GM12878 (cell line): ENCODE data around the gene TAF3. TPM values are rescaled to one million over a fixed set of nuclear protein-coding genes. Genes with fewer than 3 reads are reported as not detected.

Experiments
- ATAC-seq: fragments of 200-7000 bp; cut with Tn5 transposase; 3 replicates; pipeline ENCODE4 v1.9.1; 2020; ENCODE audit warnings: mild to moderate bottlenecking, moderate library complexity
- BruUV-seq: library from RNA; stranded (reverse); fragments of 400-500 nt; replicated peaks from 2 replicates; lab custom pipeline; 2021; lab: Mats Ljungman, UMichigan
- CTCF ChIA-PET: fragments of 300-600 bp; sonication (Branson Sonifier 250); formaldehyde crosslinking; extraction: SDS; loops from one replicate; lab custom pipeline; 2021; ENCODE audit warnings: inconsistent platforms; lab: Yijun Ruan, JAX
- POLR2A ChIA-PET: fragments of 350-600 bp; formaldehyde crosslinking; extraction: SDS; loops from one replicate; lab custom pipeline; 2021; ENCODE audit warnings: inconsistent platforms; lab: Charles Lee
- RAD21 ChIA-PET: fragments of 300-600 bp; sonication (Branson Sonifier 250); formaldehyde crosslinking; loops from one replicate; lab custom pipeline; 2023; ENCODE audit warnings: antibody characterized with exemption; ENCODE audit not compliant: unreplicated experiment; lab: Charles Lee
- SMC1A ChIA-PET: fragments of 300-600 bp; sonication (Branson Sonifier 250); formaldehyde crosslinking; loops from one replicate; lab custom pipeline; 2023; ENCODE audit not compliant: unreplicated experiment, uncharacterized antibody; lab: Charles Lee
- DNase-seq: peaks from one replicate; pipeline ENCODE4 v3.0.0-alpha.2; 2011; ENCODE audit warnings: low read depth, low spot score
- FAIRE-seq: peaks from 3 replicates; lab custom pipeline; 2011; peaks lifted over from hg19 to GRCh38; lab: Jason Lieb, UNC
- H2AFZ ChIP-seq: 2 replicates; pipeline ENCODE4 v1.6.0; 2011; ENCODE audit warnings: low read depth, low read length, control low read depth; ENCODE audit not compliant: control insufficient read depth
- H3K27ac ChIP-seq: 2 replicates; pipeline ENCODE4 v1.5.1; 2011; ENCODE audit warnings: control low read depth; ENCODE audit not compliant: control insufficient read depth, insufficient read depth
- H3K27me3 ChIP-seq, 2 experiments: replicated peaks in 1 of 2; 2 replicates each; pipeline versions ENCODE4 v1.6.0 to v1.6.1; 2011; ENCODE audit warnings: low read length in 1 of 2; ENCODE audit not compliant: control insufficient read depth in 2 of 2, insufficient read depth in 2 of 2
- H3K36me3 ChIP-seq, 2 experiments: 2 replicates each; pipeline ENCODE4 v1.5.1; 2011; ENCODE audit warnings: low read length in 1 of 2; ENCODE audit not compliant: control insufficient read depth in 2 of 2, insufficient read depth in 2 of 2
- H3K4me1 ChIP-seq: 2 replicates; pipeline ENCODE4 v1.6.1; 2011; ENCODE audit warnings: mild to moderate bottlenecking, low read length, moderate library complexity, mixed read lengths; ENCODE audit not compliant: control insufficient read depth, insufficient read depth
- H3K4me2 ChIP-seq: 2 replicates; pipeline ENCODE4 v1.6.0; 2011; ENCODE audit warnings: control low read depth; ENCODE audit not compliant: control insufficient read depth, insufficient read depth
- H3K4me3 ChIP-seq: fragments of 200-600 bp; sonication (generic); 2 replicates; pipeline ENCODE4 v1.5.1; 2016
- H3K79me2 ChIP-seq: 2 replicates; pipeline ENCODE4 v1.6.0; 2011; ENCODE audit warnings: low read length; ENCODE audit not compliant: control insufficient read depth, insufficient read depth
- H3K9ac ChIP-seq: 2 replicates; pipeline ENCODE4 v1.8.0; 2011; ENCODE audit warnings: low read length, control low read depth, mixed read lengths; ENCODE audit not compliant: control insufficient read depth, insufficient read depth
- H3K9me3 ChIP-seq: replicated peaks from 3 replicates; pipeline ENCODE4 v1.5.1; 2011; ENCODE audit warnings: mild to moderate bottlenecking, low read length; ENCODE audit not compliant: control insufficient read depth, insufficient read depth
- H4K20me1 ChIP-seq: 2 replicates; pipeline ENCODE4 v1.6.0; 2011; ENCODE audit not compliant: control insufficient read depth, insufficient read depth
- ASH2L ChIP-seq: fragments of 300-600, 200-600 bp; sonication (generic); IDR thresholded peaks from 2 replicates; pipeline ENCODE4 v1.6.1; 2017; ENCODE audit warnings: low read depth, mild to moderate bottlenecking, borderline replicate concordance
- BACH1 ChIP-seq: fragments of 450-650 bp; IDR thresholded peaks from 2 replicates; pipeline ENCODE4 v1.6.1; 2017; ENCODE audit warnings: mild to moderate bottlenecking, borderline replicate concordance
- CHD2 ChIP-seq: IDR thresholded peaks from 2 replicates; pipeline ENCODE4 v1.6.1; 2011; ENCODE audit warnings: low read depth, low read length, improper control_type of control experiment, borderline replicate concordance
- DPF2 ChIP-seq: fragments of 450-650 bp; IDR thresholded peaks from 2 replicates; pipeline ENCODE4 v1.6.1; 2017; ENCODE audit warnings: mild to moderate bottlenecking
- IRF4 ChIP-seq: IDR thresholded peaks from 2 replicates; pipeline ENCODE4 v1.6.1; 2011; ENCODE audit warnings: low read depth, low read length
- IRF5 ChIP-seq: fragments of 450-650 bp; IDR thresholded peaks from 2 replicates; pipeline ENCODE4 v1.6.1; 2017; ENCODE audit warnings: borderline replicate concordance
- JUND ChIP-seq: IDR thresholded peaks from 2 replicates; pipeline ENCODE4 v1.6.1; 2012; ENCODE audit warnings: low read depth, mild to moderate bottlenecking, low read length, improper control_type of control experiment, moderate library complexity
- MEF2A ChIP-seq: IDR thresholded peaks from 2 replicates; pipeline ENCODE4 v1.6.1; 2011; ENCODE audit warnings: low read depth, mild to moderate bottlenecking, low read length, moderate library complexity; ENCODE audit not compliant: insufficient read depth
- NBN ChIP-seq: fragments of 450-650 bp; IDR thresholded peaks from 2 replicates; pipeline ENCODE4 v1.6.1; 2016
- NFIC ChIP-seq: IDR thresholded peaks from 2 replicates; pipeline ENCODE4 v1.6.1; 2012; ENCODE audit warnings: low read depth, mild to moderate bottlenecking, inconsistent platforms, low read length, moderate library complexity
- NR2C2 ChIP-seq: IDR thresholded peaks from 2 replicates; pipeline ENCODE4 v1.6.1; 2011; ENCODE audit warnings: borderline replicate concordance, low read depth; ENCODE audit not compliant: control insufficient read depth, insufficient read length
- RAD21 ChIP-seq: IDR thresholded peaks from 2 replicates; pipeline ENCODE4 v1.6.1; 2011; ENCODE audit warnings: mild to moderate bottlenecking, low read depth, low read length, moderate library complexity; ENCODE audit not compliant: insufficient read depth
- SMC3 ChIP-seq: IDR thresholded peaks from 2 replicates; pipeline ENCODE4 v1.6.1; 2011; ENCODE audit warnings: low read length, improper control_type of control experiment, borderline replicate concordance
- SP1 ChIP-seq: IDR thresholded peaks from one replicate; pipeline ENCODE4 v1.6.1; 2011; ENCODE audit warnings: low read depth, low read length
- SREBF2 ChIP-seq: IDR thresholded peaks from 2 replicates; pipeline ENCODE4 v1.6.1; 2012; ENCODE audit warnings: mild to moderate bottlenecking, low read length
- STAT1 ChIP-seq: fragments of 450-650 bp; conservative IDR thresholded peaks from 2 replicates; pipeline ENCODE4 v1.6.1; 2014; ENCODE audit warnings: antibody characterized with exemption, mild to moderate bottlenecking
- SUZ12 ChIP-seq: fragments of 200-600 bp; sonication (generic); IDR thresholded peaks from one replicate; pipeline ENCODE4 v1.6.1; 2018; ENCODE audit warnings: antibody characterized with exemption, mild to moderate bottlenecking; ENCODE audit not compliant: unreplicated experiment
- TCF12 ChIP-seq: IDR thresholded peaks from 2 replicates; pipeline ENCODE4 v1.6.1; 2011; ENCODE audit warnings: low read depth, mild to moderate bottlenecking, low read length
- ZNF384 ChIP-seq: IDR thresholded peaks from 2 replicates; pipeline ENCODE4 v1.6.1; 2012; ENCODE audit warnings: low read depth, mild to moderate bottlenecking, low read length, improper control_type of control experiment, borderline replicate concordance
- ZNF592 ChIP-seq: fragments of 450-650 bp; IDR thresholded peaks from 2 replicates; pipeline ENCODE4 v1.6.1; 2017; ENCODE audit warnings: mild to moderate bottlenecking, moderate library complexity
- ZZZ3 ChIP-seq: IDR thresholded peaks from 2 replicates; pipeline ENCODE4 v1.6.1; 2011; ENCODE audit warnings: low read depth; ENCODE audit not compliant: control insufficient read depth, insufficient read length
- WGBS: methylation state at CpG from one replicate; pipeline ENCODE4 v1.1.6; 2016; ENCODE audit warnings: low lambda C conversion rate; ENCODE audit not compliant: insufficient replicate concordance, insufficient coverage; ENCODE audit errors: missing lambda C conversion rate; 5-methylcytosine and 5-hydroxymethylcytosine counted together
- in situ Hi-C: fragments of 300-500 bp; cut with MboI; formaldehyde crosslinking; loops from 9 replicates; pipeline ENCODE4 v1.14.3; 2018; ENCODE audit warnings: mixed read lengths
- intact Hi-C: fragments of 100-400 bp; cut with micrococcal nuclease; formaldehyde crosslinking; loops from one replicate; pipeline ENCODE4 v1.14.2; 2022; ENCODE audit not compliant: unreplicated experiment
- polyA plus RNA-seq, 11 experiments: library from polyadenylated mRNA; depleted of rRNA in 4 of 11; unstranded in 6 of 11; stranded (reverse) in 5 of 11; fragments of >200 nt; fragmentation: Nextera tagmentation in 4 of 11; fragmentation: Illumina TruSeq in 1 of 11; extraction: Ambion mirVana in 4 of 11; extraction: Trizol in 1 of 11; gene quantifications; 1 replicate in 1 of 11; 2 replicates in 10 of 11; pipeline versions ENCODE4 v1.2.1 to v1.2.3, GENCODE V29; 2011 to 2016; ENCODE audit warnings: inconsistent platforms in 2 of 11, missing spikeins in 2 of 11, low read depth in 1 of 11
- total RNA-seq, 4 experiments: library from RNA; depleted of rRNA in 3 of 4; stranded (reverse); fragments of >200 nt in 3 of 4; fragmentation: Illumina TruSeq in 1 of 4; extraction: Trizol in 1 of 4; gene quantifications; 2 replicates each; pipeline versions ENCODE4 v1.2.1 to v1.2.3, GENCODE V29; 2013 to 2021

TAF3 gene
- total and polyA plus RNA-seq, 10 of the 15 experiments (the other 5 are each of a cell fraction or from before 2014, with no cell fraction given): 2.0 to 10.1 (median 3.7) TPM

GRCh38 chr10:7872041-7872442, 53.7 kb downstream of the TAF3 start:
- no peak overlapping the region for H3K4me2 ChIP-seq
- POLR2A ChIA-PET: interaction anchor here (0.6 kb wide), 2 partner anchors 86 to 434 kb away, joined by 3 to 4 read pairs; no protein-coding TSS in a partner anchor
- no peak overlapping the region for H3K9ac ChIP-seq
- no peaks in the 10 kb centered on the region for H3K9me3 ChIP-seq
- H3K27me3 ChIP-seq: no peaks in the 10 kb centered on the region
- in situ Hi-C loops (no loop called here), intact Hi-C loops (loop anchor here (1.0 to 10.0 kb wide), 5 partner anchors 180 to 1430 kb away; partner anchors contain the start of gene GATA3)
- RAD21 ChIA-PET: interaction anchor here (0.6 to 1.0 kb wide), 5 partner anchors 337 to 1338 kb away, joined by 3 to 5 read pairs (median 3); no protein-coding TSS in a partner anchor
- H2AFZ ChIP-seq: no peak overlapping the region; the same call in 1 of the 2 replicates
- ATAC-seq: no peak
- no peaks in the 10 kb centered on the region for H3K4me1 ChIP-seq
- SMC1A ChIA-PET: interaction anchor here (1.5 kb wide), 1 partner anchor 15 kb away, joined by 3 read pairs; no protein-coding TSS in a partner anchor
- BruUV-seq: no TSS peak
- peak overlapping the region; percentile 47; the same call in 1 of the 2 replicates for H3K4me3 ChIP-seq
- no peaks in the 10 kb centered on the region for H3K36me3 ChIP-seq
- H3K27ac ChIP-seq: no peak overlapping the region
- H4K20me1 ChIP-seq: no peaks in the 10 kb centered on the region
- no peak for DNase-seq
- FAIRE-seq: no peak
- CTCF ChIA-PET: interaction anchor here (2.4 kb wide), 1 partner anchor 1337 kb away, joined by 26 read pairs; no protein-coding TSS in a partner anchor
- whole genome bisulfite sequencing: 10% methylated on average over 5 of the region's 5 CpGs
- no peaks in the 10 kb centered on the region for H3K79me2 ChIP-seq
- TF ChIP-seq BACH1 (no peak), NFIC (no peak), SP1 (no peak), NR2C2 (no peak), ZNF384 (peak; percentile 99), ASH2L (no peak), IRF5 (no peak), ZZZ3 (no peak), ZNF592 (no peak), DPF2 (no peak), JUND (no peak), NBN (0 out of 2 replicates have a peak, but pooled peaks have one; percentile 21), STAT1 (no peak), IRF4 (no peak), TCF12 (no peak), SREBF2 (no peak), SMC3 (peak; percentile 67; the same call in 1 of the 2 replicates), CHD2 (no peak), SUZ12 (no peak), RAD21 (peak; percentile 94), MEF2A (0 out of 2 replicates have a peak, but pooled peaks have one; percentile 24)
